Stimulated activated CD4-positive, alpha-beta T cell treated with anti-CD3 and anti-CD28 coated beads, Interleukin-4, amount 100 ng/mL, for 48 hours (primary cell): ENCODE results near the gene INPP5K.

Experiments
- DNase-seq, 2 donors: peaks; one replicate each; pipeline ENCODE4 v3.0.0-alpha.2; 2020; ENCODE audit warnings: low read depth in 2 of 2

INPP5K gene

DNA sequence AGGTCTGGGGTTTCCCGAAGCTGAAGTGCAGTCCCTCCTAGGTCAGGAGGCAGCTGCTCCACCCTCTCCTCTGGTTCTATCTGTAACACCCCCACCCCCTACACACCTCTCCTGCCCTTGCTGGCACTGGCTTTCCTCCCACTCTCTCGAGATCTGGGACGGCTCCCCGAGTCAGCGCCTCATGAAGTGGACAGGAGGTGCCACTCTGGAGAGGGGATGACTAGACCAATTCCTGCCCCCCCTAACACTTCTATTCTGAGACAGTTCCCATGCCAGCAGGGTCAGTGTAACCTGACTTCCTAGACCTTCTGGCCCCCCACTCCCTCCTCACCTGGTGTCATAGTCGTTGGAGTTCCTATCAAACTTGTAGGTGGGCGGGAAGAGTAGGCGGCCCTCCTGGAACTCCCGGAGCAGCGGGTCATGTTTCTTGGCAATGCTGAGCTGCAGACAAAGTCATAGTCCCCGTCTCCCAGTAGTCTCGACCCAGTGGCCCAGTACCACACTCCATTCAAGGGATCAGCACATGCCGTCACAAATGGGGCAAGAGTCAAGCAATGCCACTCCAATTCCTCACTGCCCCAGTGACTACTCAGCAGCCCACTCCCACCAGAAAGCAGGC is 9.7 kb downstream of the INPP5K start:
- DNase-seq = no peak

DNA sequence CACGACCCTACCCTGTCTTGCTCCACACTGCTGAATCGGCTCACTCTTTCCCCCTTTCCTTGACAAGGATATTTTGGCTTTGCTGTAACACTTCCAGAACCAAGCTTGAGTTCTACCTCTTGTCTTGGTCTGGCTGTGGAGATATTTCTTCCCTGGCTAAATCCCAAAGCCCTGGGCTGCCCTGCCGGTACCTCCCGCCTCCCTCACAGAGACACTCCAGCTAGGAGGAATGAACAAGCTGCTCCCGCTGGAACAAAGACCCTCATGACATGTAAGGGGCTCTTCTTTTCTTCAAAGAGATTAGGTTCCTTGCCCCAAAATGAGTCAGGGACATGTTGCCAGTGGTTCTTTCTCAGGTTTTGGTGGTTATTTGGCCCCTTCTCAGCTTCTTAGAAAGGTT is 10.8 kb downstream of the INPP5K start:
- DNase-seq = no peak

DNA sequence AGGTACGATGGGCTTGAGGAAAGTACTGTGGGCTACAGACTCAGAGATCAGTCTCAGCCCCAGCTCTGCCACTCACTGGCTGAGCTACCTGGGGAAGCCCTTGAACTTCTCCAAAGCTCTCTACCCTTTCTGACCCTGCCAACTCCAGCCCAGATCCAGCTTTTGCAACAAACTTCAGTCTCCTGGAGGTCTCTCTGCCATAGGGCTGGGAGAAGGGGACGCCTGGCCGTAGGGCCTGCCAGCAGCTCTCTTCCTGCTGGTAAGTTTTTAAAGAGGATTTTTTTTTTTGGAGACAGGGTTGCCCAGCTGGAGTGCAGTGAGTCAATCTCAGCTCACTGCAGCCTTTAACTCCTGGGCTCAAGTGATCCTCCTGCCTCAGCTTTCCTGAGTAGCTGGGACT is 11.5 kb downstream of the INPP5K start:
- DNase-seq = no peak

DNA sequence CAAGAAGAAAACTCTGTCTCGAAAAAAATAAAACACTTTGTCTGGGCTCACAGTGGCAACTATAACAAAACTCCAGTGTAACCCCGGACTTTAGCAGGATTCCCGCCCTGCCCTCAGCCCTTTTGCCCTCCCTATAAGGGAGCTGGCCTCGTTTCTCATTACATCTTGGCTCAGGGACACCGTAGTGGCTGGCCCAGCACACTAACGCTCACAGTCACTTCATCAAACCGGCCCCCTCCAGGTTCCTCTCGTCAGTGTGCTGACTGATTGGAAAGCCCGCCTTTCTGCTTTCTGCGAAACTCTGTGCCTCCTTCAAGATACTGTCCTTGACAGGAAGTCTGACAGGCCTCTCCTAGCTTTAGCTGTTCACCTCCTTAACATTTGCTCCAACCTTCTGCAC is 12.7 kb downstream of the INPP5K start:
- no peak for DNase-seq

DNA sequence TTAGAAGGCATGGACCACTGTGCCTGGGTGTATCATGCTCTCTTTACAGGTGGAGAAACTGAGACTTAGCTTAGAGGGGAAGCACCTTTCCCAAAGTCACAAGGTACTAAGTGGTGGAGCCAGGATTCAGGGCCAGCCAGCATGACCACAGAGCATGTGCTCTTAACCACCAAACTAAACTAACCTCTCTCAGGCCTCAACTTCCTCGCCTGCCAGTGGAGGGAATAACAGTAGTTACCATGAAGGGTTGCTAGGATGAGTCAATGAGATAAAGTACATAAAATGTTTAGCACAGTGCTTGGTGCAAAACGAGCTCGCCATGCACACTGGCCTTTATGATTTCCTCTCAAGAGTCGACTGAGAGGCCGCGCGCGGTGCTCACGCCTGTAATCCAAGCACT is 17.5 kb downstream of the INPP5K start:
- DNase-seq = no peak

DNA sequence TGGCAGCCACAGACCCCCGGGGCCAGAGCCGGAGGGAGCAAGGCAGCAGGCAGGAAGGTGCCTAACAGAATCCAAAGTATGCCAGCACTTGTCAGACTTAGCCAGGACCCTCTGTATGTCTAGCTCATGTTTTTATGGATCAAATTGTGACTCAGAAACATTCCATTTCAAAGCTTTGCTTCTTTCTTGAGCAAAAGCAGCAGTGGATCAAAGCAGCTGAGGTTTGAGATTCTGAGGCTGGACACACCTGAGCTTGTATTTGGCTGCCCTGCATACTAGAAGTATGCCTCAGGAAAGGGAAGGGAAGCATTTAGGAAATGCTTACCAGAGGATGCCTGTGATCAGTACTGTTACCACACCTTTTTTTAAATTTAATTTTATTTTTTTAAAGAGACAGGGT is 18.2 kb downstream of the INPP5K start:
- DNase-seq = no peak

DNA sequence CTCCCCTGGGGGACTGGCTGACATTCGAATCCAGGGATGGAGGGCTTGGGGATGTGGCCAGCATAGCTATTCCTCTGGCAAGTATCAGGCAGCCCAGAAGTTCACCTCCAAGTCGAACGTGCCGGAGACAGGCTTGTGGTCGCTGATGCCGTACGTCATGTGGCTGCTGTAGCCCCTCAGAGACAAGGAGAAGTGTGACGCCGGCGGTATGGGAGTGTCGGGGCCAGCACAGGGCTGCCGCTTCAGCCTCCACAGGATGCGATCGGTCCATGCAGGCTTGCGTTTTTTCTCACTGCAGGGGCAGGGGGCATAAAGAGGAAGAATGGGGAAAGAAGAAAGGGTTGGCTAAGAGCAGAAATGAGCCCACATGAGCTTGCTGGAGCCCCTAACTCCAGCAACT is 18.6 kb downstream of the INPP5K start:
- no peak for DNase-seq

DNA sequence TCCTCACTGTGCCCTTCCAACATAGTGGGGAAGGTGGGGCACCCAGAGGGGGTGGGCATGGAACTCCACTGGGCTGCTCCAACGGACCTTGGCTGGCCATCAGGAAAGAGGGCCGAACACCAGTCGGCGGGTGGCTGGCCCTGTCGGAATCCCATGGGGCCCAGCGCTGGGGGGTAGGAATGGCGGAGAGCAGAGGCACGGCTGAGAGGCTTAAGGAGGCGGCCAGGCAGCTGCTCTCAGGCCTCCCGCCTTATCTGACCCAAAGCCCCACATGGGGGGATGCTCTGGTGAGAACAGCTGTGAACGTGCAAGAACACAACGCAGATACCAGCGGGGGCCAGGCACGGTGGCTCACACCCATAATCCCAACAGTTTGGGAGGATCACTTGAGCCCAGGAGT is 19.5 kb downstream of the INPP5K start:
- DNase-seq = no peak

DNA sequence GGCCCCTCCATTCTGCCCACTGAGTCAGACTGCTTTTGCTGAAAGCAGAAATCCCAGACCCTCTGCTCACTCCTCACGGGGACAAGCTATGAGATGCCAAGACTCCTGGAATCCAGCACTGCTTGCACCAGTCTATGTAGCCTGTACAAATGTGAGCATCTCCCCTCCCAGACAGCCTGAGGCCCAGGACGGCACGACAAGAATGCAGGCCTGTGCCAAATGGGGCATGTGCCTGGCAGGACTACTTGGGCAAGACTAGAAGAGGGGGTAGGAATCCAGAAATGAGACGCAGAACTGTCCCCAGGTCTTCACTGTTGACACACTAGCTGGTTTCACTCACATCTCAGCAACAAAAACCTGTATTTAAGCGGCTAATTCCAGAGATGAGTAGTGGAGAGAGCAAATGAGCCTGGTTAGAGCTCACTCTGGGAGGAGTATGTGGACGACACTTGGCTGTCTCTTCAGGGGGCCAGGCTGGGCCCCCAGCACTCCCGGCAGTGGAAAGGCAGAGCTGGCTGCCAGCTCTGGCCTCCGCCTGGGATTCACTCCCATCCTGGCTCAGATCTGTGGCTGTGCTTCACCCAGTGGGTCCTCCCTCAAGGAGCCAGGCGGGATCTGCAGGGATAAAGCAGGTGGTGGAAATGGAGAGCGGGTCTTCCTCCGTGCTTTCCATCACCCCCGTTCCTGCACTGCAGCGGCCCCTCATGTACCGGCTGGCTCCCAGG is 21.0 kb downstream of the INPP5K start:
- no peak for DNase-seq

DNA sequence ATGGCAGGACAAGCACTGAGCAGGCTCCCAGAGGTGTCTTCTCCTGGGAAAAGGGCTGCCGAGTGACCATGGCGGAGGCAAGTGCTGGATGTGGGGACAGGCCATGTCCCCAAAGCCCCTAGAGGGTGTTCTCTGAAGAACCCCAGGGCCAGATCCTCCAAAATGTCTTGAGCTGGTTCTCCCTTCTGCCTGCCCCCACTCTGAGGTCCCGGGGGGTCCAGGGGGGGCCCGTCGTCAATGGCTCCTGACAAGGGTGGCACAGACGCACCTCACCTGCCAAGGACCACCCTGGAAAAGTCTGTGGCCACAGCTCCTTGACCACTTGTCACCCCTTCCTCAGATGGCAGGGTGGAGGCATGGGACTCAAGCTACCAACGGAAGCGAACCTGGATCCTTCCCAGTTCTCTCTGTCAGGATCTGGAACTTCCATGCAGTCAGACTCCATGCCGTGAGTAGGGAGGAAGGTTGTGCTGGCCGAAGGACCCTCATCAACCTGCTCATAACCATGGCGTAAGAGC is 21.6 kb downstream of the INPP5K start:
- no peak for DNase-seq

DNA sequence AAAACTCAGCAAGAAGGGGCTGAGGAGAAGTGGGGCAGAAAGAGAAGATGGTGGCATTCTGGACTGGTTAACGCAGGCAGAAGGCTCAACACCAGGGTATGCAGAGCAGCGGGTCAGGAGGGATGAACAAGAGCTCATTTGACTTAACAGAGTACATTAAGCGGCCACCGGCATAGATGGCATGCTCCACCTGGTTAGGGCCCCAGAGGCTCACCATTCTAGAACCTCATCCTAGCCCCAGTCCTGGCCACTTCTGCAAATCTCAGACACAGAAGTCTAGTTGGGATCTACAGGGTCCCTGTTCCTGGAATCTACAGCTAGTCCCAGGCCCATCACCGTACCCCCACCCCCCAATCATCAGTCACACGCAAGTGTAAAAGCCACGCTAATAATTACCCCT is 22.2 kb downstream of the INPP5K start:
- DNase-seq = no peak

DNA sequence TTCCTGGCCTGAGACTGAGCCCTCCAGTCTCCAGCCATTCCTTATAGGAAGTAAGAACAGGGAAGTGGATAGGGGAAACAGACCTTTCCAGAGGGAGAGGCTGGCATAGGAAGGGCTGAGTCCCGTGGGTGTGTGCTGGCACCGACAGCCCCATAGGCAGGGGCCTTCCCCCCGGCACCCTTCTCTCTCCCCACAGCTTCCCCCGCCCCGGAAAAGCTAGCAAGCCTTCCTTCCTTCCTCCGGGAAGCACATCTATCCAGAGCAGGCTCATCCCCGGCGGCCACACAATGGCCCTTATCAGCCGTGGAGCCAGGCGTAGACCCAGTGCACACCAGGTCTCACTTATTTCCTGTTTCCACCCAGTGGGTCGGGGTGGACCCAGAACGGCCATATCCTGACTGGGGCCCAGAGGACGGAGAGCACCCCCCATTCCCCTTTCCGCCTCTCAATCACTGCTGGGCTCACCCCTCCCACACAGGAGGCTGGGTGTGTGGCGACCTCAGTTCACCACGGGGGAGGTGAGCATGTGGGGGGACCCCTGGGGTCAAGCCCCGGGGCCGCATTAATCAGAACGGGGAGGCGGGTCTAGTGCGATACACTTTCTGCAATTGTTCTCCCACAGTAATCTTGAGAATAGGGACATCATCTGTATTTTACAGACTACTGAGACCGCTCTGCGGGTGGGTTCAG is 23.0 kb downstream of the INPP5K start:
- DNase-seq = no peak

DNA sequence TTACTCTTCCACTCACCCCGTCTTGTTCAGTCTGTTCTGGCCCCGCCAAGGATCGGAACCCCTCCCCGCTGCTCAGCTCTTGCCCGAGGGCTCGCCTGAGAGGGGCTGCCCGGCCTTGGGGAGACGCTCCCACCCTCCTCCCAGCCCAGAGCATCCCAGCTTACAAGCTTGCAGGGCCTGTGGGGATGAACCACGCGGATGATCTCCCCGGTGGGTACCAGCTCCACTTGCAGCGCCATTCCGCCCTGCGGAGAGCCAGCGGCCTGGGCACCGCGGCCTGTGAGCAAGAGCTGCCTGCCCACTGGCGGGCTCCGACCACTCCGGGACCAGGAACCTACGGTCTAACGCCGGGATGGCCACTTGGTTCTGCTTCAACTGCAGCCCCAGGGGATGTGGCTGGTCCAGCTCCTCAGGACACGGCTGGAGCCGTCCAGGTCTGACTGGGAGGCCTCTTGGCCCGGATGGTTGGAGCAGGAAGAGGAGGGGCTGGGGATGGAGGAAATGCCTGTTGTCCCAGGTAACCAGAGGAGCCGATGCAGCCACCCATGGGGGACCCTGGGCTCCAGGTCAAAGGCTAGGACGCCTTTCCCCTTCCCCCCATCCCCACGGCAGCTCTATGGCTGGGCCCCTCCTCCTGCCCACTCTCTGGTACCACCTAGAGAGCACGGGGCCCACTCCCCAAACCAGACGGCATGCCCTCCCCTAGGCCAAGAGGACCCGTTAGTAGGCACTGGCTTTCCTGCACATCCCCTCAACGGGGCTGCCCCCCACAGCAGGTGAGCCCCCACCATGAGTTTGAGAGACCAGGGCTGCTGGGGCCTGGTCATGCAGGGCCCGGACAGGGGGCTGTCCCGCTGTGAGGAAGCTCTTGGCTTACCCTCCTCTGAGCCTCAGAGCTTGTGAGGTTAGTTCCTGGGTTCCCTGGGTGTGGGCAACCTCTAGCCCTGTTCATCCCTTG is 23.9 kb downstream of the INPP5K start, which contains the start of gene MYO1C:
TSS of gene MYO1C (minus strand) at position 438 of the 958 bp plus-strand sequence. CDS start at position 239, 199 bp downstream.
- no peak for DNase-seq

DNA sequence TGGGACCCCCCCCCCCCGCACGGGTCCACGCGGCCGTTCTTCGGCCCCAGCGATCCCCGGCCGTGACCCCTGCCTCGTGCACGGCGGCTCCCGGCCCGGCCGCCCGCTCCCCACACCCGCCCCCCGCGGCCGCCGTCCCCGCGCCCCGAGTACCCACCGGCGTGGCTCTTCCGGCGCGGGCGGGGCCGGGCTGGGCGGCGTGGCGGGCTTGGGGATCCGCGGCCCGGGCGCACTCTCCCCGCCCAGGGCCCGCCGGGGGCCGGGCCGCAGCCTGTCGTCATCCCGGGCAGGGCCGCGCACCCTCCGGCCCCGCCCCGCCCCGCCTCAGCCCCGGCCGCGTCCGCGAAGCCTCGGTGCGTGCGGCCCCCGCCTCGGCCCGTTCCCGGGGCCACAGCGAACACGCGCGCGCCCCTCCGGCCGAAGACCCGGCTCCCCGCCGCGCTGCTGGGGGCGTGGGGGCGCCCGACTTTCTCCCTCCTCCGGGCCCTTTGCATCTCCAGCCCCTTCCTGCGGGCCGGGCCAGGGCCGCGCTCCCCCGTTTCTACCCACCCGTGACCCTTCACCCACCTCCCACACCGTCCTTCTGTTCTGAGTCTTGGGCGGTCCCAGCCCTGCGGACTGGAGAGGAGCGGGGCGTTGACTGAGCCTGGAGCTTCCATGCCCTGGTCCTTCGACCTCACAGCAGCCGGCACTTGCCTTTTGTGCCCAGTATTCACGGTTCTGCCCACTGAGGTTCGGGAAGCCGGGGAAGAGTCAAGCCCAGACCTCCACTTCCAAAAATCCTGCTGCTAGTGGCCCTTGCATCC is 24.8 kb downstream of the INPP5K start:
- peak in 1 of 2 donors; percentile 47 for DNase-seq

DNA sequence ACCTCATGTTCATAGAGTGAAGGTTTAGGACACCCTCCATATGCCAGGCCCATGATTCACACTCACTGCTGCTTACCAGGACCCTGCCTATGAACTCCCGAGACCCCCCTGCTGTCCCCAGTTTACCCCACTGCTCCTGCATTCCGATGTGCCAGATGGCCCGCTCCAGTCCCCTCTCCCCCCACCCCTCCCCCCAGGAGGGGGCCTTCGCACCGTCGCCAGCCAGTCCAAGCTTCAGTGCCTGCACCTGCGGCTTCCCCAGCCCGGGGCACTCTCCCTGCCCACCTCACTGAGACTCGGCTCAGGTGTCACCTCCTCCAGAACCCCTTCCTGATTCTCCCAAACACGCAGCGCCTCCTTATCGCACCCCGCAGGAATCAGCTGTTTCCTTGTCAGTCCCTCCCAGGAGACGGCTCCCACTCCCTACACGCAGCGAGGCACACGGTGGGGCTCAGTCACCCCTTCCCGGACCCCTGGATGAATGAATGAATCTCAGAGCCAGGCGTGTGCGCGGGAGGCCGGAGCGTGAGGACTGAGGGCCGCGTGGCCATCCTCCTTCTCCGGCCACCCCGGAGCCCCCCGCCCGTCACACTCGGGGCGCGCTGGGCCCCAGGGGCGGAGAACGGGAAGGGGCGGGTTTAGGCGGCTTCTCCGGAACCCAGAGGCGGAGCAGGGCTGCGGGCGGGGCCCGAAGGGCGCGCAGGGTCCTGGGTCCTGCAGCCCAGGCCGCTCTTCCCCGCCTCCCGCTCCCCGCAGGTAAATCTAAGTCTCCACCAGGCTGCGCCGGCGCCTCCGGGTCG is 25.6 kb downstream of the INPP5K start:
- DNase-seq = peak; percentile 63 to 69

DNA sequence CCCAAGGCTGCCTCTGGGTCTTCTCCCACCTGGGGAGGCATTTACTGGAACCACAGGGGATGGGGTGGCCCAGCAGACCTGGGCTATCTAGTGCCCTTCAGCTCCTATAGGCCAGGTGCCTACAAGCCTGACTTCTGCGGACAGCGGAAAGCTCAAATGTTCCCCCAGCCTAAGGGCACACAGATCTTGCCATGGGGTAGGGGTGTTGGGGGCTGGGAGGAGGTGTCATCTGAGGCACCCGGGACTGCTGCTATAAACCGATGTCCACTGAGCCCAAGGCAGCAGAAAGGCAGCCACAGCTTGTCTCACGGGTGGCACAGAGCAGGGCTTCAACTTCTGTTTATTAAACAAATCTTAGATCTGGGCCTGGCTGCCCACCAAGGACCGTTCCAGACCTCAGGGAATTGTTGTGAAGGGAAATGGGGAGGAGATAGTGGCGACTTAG is 27.6 kb downstream of the INPP5K start:
- no peak for DNase-seq

DNA sequence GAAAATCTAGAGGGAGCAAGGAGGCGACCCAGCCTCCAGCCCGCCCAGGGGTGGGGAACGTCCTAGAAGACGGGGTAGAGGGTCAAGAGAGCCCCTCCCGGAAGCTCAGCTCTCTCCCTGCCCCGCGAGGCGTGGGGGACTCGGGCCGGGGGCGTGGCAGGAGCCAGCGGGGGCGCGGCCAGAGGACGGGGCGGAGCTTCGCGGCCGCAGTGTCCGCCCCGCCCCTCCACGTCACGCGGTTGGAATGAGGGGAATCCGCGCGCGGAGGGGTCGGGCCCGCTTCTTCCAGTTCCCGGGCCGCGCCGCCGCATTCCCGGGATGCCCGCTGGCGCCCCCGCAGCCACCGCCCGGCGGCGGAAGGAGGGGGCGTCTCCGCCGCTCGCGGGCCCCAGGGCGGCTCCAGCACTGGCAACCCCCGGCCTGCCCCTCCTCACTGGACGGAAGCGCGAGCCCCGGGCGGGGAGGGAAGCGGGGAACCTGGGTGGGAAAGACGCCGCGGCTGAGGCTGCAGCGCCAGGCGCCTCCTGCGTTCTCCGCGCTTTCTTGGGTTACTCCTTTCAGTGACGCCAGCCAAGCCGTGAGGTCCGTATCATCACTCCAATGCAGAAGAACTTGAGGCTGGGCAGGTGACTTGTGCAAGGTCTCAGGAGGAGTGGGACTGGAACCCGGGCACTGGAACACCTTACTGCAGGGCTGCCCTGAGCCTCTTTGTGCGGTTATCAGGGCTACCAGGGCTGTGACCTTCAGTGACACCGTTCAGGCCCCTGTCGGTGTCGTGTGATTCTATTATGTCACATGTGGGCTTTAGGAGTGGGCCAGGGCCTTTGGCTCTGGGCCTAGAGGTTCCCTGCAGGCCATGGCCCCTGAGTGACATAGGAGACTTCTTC is 28.2 kb downstream of the INPP5K start:
- DNase-seq = peak; percentile 61 to 62

DNA sequence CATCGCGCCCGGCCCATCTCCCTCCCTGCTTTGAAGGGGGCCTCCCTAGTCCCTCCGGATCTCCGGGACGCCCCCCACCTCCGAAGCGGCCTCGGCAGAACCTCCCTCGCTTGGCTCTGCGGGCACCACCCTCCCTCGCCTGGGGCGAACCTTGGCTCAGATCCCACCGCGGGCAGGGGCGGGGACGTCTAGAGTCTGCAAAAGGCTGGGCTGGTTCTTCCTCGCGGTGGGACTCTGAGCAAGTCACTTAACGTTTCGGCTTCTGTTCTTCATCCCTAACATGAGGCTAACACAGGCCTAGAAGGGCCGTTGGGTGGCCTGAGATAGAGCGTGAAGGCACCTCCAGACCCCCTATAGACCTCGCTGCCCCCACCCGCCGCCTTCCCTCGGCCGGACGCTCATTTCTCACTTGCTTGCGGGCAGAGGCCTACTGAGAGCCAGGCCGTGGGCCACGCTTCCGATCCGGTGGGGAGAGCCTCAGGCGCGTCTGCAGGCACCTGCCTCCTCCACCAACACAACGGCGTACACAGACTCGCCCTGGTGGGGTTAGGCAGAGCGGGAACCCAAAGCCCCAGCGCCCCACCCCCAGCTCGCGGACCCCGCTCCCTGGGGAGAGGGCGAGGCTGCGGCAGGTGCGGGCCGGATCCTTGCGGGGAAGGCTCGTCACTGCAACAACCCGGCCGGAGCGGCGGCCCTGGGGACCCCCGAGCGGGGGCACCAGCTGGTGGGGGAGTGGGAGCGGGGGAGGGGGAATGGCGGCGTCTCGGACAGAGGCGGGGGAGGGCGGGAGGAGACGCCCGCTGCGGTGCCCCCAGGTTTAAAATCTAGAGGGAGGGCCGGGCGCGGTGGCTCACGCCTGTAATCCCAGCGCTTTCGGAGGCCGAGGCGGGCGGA is 29.4 kb downstream of the INPP5K start:
- peak; percentile 70 to 74 for DNase-seq
